Muscle layer of duodenum (tissue), 2 donors: ENCODE data around the gene SCFD2.

Experiments used
- H3K27ac ChIP-seq: one replicate; pipeline ENCODE4 v1.7.0; 2013; ENCODE audit warnings: mild to moderate bottlenecking, low read length
- H3K27me3 ChIP-seq: one replicate; pipeline ENCODE4 v1.7.0; 2013; ENCODE audit warnings: low read depth, mild to moderate bottlenecking, control low read depth, low read length
- H3K36me3 ChIP-seq, 2 donors: one replicate each; pipeline ENCODE4 v1.7.0; 2013; ENCODE audit warnings: low read length in 2 of 2, control low read depth in 1 of 2, mild to moderate bottlenecking in 1 of 2; ENCODE audit not compliant: insufficient read depth in 2 of 2, control insufficient read depth in 1 of 2
- H3K4me1 ChIP-seq, 2 donors: one replicate each; pipeline ENCODE4 v1.7.0; 2013; ENCODE audit warnings: low read length in 2 of 2, mild to moderate bottlenecking in 2 of 2, control low read depth in 1 of 2, moderate library complexity in 1 of 2; ENCODE audit not compliant: insufficient read depth in 2 of 2, control insufficient read depth in 1 of 2
- H3K4me3 ChIP-seq, 2 donors: one replicate each; pipeline ENCODE4 v1.7.0; 2013; ENCODE audit warnings: low read length in 2 of 2, low read depth in 1 of 2, mild to moderate bottlenecking in 1 of 2
- H3K9me3 ChIP-seq, 2 donors: one replicate each; pipeline ENCODE4 v1.7.0; 2013; ENCODE audit warnings: low read length in 2 of 2, control low read depth in 1 of 2, mild to moderate bottlenecking in 1 of 2; ENCODE audit not compliant: control insufficient read depth in 1 of 2
- donor health status: healthy.

Gene SCFD2

DNA sequence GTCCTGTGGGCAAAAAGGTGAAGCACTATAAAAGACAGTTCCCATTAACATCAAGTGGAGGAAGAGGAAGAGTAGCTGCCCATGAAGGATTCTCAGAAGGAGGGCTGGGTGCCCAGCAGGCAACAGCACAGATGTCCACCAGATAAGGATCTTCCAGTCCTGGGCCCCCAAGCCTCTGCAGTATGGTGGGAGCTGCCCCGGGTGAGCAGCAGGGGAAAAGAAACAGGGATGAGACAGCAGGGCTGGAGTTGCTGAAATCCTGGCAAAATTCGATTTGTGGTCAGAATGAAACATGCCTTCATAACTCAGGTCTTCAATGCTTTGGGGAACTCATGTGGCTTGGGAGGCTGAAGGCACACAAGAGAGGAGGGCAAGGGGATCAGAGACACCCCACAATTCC, 409.2 kb downstream of the SCFD2 start:
- H3K9me3 ChIP-seq: no peaks in the 10 kb centered on the region
- no peak overlapping the region for H3K4me3 ChIP-seq
- no peak overlapping the region for H3K27ac ChIP-seq
- no peaks in the 10 kb centered on the region for H3K36me3 ChIP-seq
- H3K27me3 ChIP-seq: no peaks in the 10 kb centered on the region
- H3K4me1 ChIP-seq: peaks cover 5 to 9% of the 10 kb centered on the region in 2 donors

DNA sequence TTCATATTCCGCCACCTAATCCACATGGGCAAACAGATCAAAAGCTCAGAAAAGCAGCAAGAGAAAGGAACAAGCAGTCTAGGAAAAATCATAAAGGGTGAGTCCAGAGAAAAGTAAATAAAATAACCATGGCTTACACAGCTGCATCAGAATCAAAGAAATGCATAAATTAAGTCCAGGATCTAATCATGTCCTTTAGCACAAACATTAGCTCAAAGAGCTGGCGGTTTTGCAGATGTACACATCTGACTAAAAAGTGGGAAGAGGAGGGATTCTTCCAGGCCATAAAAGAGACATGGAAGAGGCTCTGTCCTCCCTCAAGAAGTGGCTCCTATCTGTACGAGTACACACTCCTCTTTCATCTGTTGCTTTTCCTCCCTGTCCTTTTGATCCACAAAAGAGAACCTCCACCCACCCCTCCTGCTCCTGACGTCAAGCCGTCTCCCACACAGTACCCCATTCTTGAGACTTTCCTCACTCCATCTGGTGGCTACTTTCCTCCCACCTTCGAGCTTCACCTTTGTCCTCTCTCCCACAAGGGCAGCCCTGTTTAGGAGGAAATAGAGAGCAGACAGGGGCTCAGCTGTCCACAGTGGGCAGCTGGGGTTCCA, 411.2 kb downstream of the SCFD2 start:
- no peaks in the 10 kb centered on the region for H3K9me3 ChIP-seq
- H3K4me1 ChIP-seq: peaks cover 5 to 9% of the 10 kb centered on the region in 2 donors
- no peaks in the 10 kb centered on the region for H3K36me3 ChIP-seq
- no peak overlapping the region for H3K4me3 ChIP-seq
- H3K27me3 ChIP-seq: no peaks in the 10 kb centered on the region
- no peak overlapping the region for H3K27ac ChIP-seq

DNA sequence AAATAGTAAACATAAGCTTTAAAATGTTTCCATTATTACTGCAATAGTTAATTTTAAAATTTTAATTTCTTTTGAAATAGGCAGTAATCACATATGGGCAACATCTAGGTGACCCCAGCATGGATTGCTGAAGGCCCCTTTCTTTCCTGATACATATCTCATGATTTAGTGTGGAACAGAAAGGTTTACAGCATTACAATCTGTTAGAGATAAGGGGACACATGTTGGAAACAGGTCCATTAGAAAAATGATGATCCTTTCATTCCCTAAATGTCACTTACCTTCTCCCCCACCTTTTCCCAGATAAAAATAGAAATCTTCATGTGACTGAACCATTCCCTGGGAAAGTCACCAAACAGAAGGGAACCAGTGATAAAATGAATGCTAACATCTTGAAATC, 413.3 kb downstream of the SCFD2 start:
- H3K9me3 ChIP-seq: no peaks in the 10 kb centered on the region
- H3K36me3 ChIP-seq: no peaks in the 10 kb centered on the region
- peaks cover 0 to 4% of the 10 kb centered on the region in 2 donors for H3K4me1 ChIP-seq
- no peaks in the 10 kb centered on the region for H3K27me3 ChIP-seq
- no peak overlapping the region for H3K4me3 ChIP-seq
- no peak overlapping the region for H3K27ac ChIP-seq

DNA sequence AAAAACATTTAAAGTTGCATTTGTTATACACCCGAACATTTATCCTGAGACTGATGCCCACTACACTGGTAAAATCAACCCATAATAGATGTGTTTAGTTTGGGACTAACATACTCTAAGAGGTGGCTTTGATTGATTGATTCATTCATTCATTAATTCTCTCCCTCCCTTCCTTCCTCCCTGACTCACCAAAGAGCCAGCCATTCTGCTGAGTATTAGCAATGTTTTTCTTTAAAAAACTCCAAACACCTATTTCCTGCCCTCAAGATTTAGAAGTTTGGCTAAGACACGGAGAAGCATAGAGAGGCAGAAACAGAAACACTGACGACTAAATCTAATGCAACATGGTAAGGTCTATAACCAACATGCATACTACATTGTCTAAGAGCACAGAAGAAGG, 414.8 kb downstream of the SCFD2 start:
- H3K27me3 ChIP-seq: no peaks in the 10 kb centered on the region
- no peaks in the 10 kb centered on the region for H3K4me1 ChIP-seq
- no peak overlapping the region for H3K4me3 ChIP-seq
- H3K36me3 ChIP-seq: no peaks in the 10 kb centered on the region
- H3K27ac ChIP-seq: no peak overlapping the region
- no peaks in the 10 kb centered on the region for H3K9me3 ChIP-seq

DNA sequence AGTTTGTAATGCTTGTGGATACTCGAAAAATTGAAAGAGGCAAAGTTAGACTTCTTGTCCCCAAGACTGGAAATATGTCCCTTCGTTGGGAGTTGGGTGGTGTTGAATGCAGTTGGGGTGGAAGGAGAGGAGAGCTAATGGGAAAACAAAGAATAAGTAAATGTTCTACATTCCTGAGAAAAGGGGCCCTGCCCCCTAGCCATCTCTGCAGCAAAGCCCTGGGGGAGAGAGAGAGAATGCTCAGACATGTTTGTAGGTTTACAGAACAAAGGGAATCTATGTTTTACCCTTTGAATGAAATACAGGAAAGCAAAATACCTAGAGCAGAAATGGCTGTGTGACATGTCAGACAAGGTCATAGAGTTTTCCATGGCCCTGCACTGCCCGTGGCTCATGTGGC, 415.6 kb downstream of the SCFD2 start:
- Histone ChIP-seq H3K27me3 (no peaks in the 10 kb centered on the region), H3K4me3 (no peak overlapping the region), H3K4me1 (no peaks in the 10 kb centered on the region), H3K36me3 (no peaks in the 10 kb centered on the region), H3K27ac (no peak overlapping the region), H3K9me3 (no peaks in the 10 kb centered on the region)

DNA sequence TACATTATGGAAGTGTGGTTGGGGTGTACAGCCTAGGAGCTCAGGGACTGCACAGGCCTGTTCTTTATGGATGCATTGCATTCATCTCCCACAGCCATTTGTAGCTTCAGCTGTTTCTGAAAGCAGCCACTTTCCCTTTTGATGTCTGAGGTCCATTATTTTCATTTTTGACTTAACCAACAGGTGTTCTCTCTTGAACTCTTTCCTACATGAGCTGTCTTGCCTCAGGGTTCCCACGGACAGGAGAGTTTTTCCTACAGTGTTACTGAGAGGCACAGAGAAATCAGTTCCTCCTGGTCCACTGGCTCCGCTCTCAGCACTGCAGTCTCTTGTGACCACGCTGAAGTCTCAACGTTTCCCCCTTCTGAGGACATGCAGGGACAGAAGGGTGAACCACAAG, 416.5 kb downstream of the SCFD2 start:
- H3K27ac ChIP-seq: no peak overlapping the region
- H3K36me3 ChIP-seq: no peaks in the 10 kb centered on the region
- H3K4me3 ChIP-seq: no peak overlapping the region
- H3K27me3 ChIP-seq: no peaks in the 10 kb centered on the region
- H3K4me1 ChIP-seq: no peaks in the 10 kb centered on the region
- H3K9me3 ChIP-seq: no peaks in the 10 kb centered on the region

DNA sequence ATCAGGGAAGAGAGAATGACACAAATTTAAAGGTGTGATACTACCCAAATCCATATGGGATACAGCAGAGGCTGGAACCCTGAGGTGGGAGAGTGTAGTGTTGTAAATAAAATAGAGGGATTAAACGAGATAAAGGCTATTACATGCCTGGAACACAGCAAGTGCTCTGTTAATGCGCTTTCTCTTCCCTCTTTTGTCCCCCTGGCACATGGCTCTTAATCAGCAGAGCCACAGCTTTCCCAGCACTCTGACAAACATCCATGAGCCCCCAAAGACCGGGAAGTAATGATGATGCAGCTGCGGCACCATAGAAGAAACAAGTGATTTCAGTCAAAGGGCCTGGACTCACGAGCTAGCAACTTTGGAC, 417.8 kb downstream of the SCFD2 start:
- Histone ChIP-seq H3K36me3 (no peaks in the 10 kb centered on the region), H3K27me3 (no peaks in the 10 kb centered on the region), H3K27ac (no peak overlapping the region), H3K9me3 (no peaks in the 10 kb centered on the region), H3K4me1 (no peaks in the 10 kb centered on the region), H3K4me3 (no peak overlapping the region)

DNA sequence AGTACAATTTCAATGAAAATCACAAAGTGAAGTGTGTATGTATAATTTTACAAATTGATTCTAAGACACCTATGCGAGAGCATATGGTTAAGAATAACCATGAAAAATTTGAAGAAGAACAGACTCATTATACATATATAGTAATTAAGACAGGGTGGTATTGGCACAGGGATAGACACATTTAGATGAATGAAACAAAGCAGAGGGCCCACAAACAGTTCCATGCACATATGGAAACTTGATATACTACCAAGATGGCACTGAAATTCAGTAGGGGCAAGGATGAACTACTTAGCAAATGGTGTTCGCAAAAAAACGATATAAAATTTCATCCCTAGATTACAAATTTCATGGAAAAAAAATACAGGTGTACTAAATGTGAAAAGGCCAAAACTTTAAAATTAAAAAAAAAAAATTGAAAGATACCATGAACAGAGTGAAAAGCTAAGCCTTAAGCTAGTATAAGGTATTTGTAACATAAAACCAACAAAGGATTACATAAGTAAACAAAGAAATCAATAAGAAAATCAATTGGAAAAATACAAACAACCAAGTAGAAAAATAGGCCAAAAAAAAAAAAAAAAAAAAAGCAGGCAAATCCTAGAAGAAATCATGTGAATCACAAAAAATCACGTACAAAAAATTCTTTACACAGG, 418.3 kb downstream of the SCFD2 start:
- Histone ChIP-seq H3K36me3 (no peaks in the 10 kb centered on the region), H3K27ac (no peak overlapping the region), H3K27me3 (no peaks in the 10 kb centered on the region), H3K4me1 (no peaks in the 10 kb centered on the region), H3K9me3 (no peaks in the 10 kb centered on the region), H3K4me3 (no peak overlapping the region)

DNA sequence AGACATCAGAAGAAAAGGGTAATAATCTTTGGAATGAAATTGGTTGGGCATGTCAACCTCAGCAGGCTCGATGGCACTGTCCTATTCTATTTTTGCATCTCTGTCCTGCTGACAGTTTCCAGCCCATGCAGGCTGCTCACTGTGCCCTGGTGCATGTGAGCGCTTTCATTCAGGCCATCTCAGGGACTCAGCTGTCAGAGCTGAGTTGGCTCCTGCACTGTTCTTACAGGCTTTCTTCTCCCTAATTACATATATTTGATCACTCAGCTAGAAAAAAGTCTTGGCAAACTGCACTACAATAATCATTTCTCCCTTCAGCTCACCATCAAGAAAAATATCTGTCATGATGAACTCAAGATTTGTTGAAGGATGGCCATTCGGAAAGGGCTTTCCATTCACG, 419.0 kb downstream of the SCFD2 start:
- Histone ChIP-seq H3K4me1 (no peaks in the 10 kb centered on the region), H3K36me3 (no peaks in the 10 kb centered on the region), H3K27ac (no peak overlapping the region), H3K9me3 (no peaks in the 10 kb centered on the region), H3K27me3 (no peaks in the 10 kb centered on the region), H3K4me3 (no peak overlapping the region)

DNA sequence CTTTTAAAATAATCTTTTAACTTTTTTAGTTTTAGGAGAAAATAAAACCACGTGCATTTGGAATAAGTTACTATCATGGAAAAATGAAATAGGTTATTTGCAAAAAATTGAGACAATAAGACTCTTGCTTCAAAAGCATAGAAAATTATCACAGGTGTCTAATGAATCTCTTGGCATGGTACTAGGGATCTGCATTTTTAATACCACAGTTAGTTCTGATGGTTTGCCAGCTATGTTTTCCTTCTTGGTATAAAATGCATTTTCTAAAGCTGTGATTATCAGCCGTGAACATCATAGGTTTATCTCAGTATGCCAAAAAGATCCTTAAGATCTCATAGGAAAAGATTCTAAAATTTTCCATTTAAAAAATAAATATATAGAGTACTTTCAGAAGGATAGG, 419.9 kb downstream of the SCFD2 start:
- H3K36me3 ChIP-seq: no peaks in the 10 kb centered on the region
- H3K4me1 ChIP-seq: no peaks in the 10 kb centered on the region
- H3K4me3 ChIP-seq: no peak overlapping the region
- H3K27ac ChIP-seq: no peak overlapping the region
- H3K27me3 ChIP-seq: no peaks in the 10 kb centered on the region
- H3K9me3 ChIP-seq: no peaks in the 10 kb centered on the region

DNA sequence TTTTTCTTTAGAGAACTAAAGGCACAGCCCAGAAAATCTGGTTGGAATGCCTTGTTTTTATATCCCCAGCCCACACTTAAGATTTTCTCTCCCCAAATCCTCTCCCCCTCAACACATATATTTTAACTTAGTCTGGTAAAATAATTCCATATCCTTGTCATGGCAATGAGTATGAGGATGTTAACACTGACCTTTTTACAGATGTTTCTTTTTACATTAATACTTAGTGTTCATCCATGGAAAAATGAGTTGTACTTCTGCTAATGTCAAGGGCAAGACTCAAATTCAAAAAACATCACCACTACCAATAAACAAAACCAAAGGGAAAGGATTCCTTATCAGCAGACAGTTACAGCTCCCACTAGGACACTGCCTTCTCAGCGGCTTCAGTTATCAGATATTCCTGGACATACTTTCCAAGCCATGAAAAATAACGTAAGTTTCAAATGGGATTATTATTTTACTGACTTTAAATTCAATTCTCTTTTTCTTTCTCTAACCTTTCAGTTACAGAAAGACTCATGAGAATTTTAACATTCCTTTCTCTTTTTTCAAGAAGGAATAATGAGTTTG, 420.4 kb downstream of the SCFD2 start:
- Histone ChIP-seq H3K27me3 (no peaks in the 10 kb centered on the region), H3K4me1 (no peaks in the 10 kb centered on the region), H3K36me3 (no peaks in the 10 kb centered on the region), H3K9me3 (no peaks in the 10 kb centered on the region), H3K4me3 (no peak overlapping the region), H3K27ac (no peak overlapping the region)

DNA sequence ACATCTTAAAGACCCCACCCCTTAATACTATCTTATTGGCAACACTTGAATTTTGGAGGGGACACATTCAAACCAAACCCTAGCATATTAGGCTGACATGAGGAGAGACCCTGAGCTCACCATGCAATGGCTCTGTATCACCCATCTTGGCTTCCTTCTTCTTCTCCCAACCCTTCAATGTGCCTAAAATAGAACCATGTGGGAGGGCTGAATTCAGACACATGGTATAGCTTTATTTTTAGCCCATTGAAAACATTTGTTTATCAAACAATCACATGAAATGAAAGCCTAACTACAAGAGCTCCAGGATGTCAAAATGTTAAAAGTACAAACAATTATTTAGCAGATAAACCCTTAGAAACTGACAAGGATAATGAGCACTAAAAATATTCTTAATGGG, 422.2 kb downstream of the SCFD2 start:
- Histone ChIP-seq H3K4me1 (no peaks in the 10 kb centered on the region), H3K36me3 (no peaks in the 10 kb centered on the region), H3K27me3 (no peaks in the 10 kb centered on the region), H3K27ac (no peak overlapping the region), H3K4me3 (no peak overlapping the region), H3K9me3 (no peaks in the 10 kb centered on the region)
